ENCODE measurements around the gene SPDYE6.
"Not testable (repeated sequence)": the region's sequence is repeated elsewhere in the genome, so short reads cannot be mapped to it uniquely, and the experiment has no call there.

DNA sequence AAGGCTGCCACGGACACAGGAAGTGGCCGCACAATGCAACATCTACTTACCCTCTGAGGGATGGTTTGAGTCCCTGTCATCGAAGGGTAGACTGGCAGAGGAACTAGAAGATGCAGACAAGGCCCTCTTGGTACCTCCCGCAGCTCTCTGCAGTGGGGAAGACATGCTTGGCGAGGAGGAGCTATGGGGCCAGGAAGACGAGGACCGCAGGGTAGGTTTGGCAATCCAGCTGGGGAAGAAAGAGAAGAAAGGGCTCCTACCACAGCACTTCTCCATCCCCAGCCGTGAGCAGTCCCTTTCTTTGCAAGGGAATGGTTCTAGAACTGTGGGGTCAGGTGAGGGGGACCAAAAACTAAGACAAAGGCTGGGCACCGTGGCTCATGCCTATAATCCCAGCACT, 26.9 kb downstream of the SPDYE6 start:
- TF ChIP-seq, protein P1, sequence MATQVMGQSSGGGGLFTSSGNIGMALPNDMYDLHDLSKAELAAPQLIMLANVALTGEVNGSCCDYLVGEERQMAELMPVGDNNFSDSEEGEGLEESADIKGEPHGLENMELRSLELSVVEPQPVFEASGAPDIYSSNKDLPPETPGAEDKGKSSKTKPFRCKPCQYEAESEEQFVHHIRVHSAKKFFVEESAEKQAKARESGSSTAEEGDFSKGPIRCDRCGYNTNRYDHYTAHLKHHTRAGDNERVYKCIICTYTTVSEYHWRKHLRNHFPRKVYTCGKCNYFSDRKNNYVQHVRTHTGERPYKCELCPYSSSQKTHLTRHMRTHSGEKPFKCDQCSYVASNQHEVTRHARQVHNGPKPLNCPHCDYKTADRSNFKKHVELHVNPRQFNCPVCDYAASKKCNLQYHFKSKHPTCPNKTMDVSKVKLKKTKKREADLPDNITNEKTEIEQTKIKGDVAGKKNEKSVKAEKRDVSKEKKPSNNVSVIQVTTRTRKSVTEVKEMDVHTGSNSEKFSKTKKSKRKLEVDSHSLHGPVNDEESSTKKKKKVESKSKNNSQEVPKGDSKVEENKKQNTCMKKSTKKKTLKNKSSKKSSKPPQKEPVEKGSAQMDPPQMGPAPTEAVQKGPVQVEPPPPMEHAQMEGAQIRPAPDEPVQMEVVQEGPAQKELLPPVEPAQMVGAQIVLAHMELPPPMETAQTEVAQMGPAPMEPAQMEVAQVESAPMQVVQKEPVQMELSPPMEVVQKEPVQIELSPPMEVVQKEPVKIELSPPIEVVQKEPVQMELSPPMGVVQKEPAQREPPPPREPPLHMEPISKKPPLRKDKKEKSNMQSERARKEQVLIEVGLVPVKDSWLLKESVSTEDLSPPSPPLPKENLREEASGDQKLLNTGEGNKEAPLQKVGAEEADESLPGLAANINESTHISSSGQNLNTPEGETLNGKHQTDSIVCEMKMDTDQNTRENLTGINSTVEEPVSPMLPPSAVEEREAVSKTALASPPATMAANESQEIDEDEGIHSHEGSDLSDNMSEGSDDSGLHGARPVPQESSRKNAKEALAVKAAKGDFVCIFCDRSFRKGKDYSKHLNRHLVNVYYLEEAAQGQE (IDR thresholded peaks at IDR 0.05; ENCODE audit: unreplicated experiment): not testable (repeated sequence)
- TF ChIP-seq, protein P2, sequence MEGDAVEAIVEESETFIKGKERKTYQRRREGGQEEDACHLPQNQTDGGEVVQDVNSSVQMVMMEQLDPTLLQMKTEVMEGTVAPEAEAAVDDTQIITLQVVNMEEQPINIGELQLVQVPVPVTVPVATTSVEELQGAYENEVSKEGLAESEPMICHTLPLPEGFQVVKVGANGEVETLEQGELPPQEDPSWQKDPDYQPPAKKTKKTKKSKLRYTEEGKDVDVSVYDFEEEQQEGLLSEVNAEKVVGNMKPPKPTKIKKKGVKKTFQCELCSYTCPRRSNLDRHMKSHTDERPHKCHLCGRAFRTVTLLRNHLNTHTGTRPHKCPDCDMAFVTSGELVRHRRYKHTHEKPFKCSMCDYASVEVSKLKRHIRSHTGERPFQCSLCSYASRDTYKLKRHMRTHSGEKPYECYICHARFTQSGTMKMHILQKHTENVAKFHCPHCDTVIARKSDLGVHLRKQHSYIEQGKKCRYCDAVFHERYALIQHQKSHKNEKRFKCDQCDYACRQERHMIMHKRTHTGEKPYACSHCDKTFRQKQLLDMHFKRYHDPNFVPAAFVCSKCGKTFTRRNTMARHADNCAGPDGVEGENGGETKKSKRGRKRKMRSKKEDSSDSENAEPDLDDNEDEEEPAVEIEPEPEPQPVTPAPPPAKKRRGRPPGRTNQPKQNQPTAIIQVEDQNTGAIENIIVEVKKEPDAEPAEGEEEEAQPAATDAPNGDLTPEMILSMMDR (conservative IDR thresholded peaks at IDR 0.05; ENCODE audit: low read depth in 2 of 2): not testable (repeated sequence)

Measured in GM23338 (cell line).